Upper lobe of left lung (tissue), 6 donors: Measurements from ENCODE around the gene SIM2. TPM values are rescaled to one million over a fixed set of nuclear protein-coding genes. Genes with fewer than 3 reads are reported as not detected.

Experiments used
- ATAC-seq, 2 donors: fragments of 200-7000 bp; cut with Tn5 transposase; one replicate each; pipeline ENCODE4 v1.9.1; 2022; ENCODE audit warnings: mild to moderate bottlenecking in 2 of 2, moderate library complexity in 2 of 2; ENCODE audit not compliant: low FRiP score in 2 of 2
- DNase-seq, 2 donors: peaks; one replicate each; pipeline ENCODE4 v3.0.0-alpha.2; 2019 to 2020
- H3K27ac ChIP-seq, 4 donors: fragments of 200-600 bp; sonication (generic); one replicate each; pipeline ENCODE4 v1.5.1; 2016 to 2019
- H3K27me3 ChIP-seq, 4 donors: fragments of 200-600 bp; sonication (generic); one replicate each; pipeline ENCODE4 v1.5.1; 2017 to 2019
- H3K36me3 ChIP-seq, 4 donors: fragments of 200-600 bp; sonication (generic); one replicate each; pipeline ENCODE4 v1.5.1; 2016 to 2019
- H3K4me1 ChIP-seq, 4 donors: fragments of 200-600 bp; sonication (generic); one replicate each; pipeline ENCODE4 v1.5.1; 2018 to 2019
- H3K4me3 ChIP-seq, 4 donors: fragments of 200-600 bp; sonication (generic); one replicate each; pipeline ENCODE4 v1.5.1; 2017 to 2019; ENCODE audit warnings: mild to moderate bottlenecking in 2 of 4, moderate library complexity in 1 of 4
- H3K9me3 ChIP-seq, 4 donors: fragments of 200-600 bp; sonication (generic); one replicate each; pipeline ENCODE4 v1.5.1; 2018 to 2019
- EP300 ChIP-seq, 4 donors: sonication (generic); formaldehyde crosslinking; IDR thresholded peaks; one replicate each; pipeline ENCODE4 v1.5.1; 2017; ENCODE audit warnings: antibody characterized with exemption in 4 of 4, control low read depth in 2 of 4
- POLR2A ChIP-seq, 4 donors: fragments of 450-650 bp; IDR thresholded peaks; one replicate each; pipeline ENCODE4 v1.5.1; 2016 to 2017; ENCODE audit warnings: antibody characterized with exemption in 4 of 4, mild to moderate bottlenecking in 2 of 4
- POLR2AphosphoS5 ChIP-seq, 2 donors: sonication (generic); formaldehyde crosslinking; IDR thresholded peaks; one replicate each; pipeline ENCODE4 v1.5.1; 2017; ENCODE audit warnings: antibody characterized with exemption in 2 of 2
- WGBS, 2 donors: methylation state at CpG; one replicate each; pipeline ENCODE4 v1.1.5; 2017 to 2018; 5-methylcytosine and 5-hydroxymethylcytosine counted together
- total RNA-seq, 6 donors: library from RNA; depleted of rRNA in 4 of 6; stranded (reverse); fragments of >200 nt in 4 of 6; gene quantifications; one replicate each; pipeline versions ENCODE4 v1.1.0 to v1.2.1, GENCODE V29; 2016 to 2021
- TF ChIP-seq, protein P1 (sequence below), 6 experiments: fragments of 450-650 bp in 4 of 6; fragments of 200-600 bp in 2 of 6; sonication (generic) in 2 of 6; IDR thresholded peaks; one replicate each; pipeline ENCODE4 v1.5.1; 2016 to 2019; ENCODE audit warnings: antibody characterized with exemption in 6 of 6
- donor health status: DM: no; HTN: no; CAD: no; lungs with moderate emphysema.
- donor health status: DM: no; HTN: yes; CAD: no; lungs with severe emphysema.

The SIM2 gene
- total RNA-seq, 6 donors from 2014 or later = 0.10 to 1.6 (median 0.50) TPM; not detected in 2

DNA sequence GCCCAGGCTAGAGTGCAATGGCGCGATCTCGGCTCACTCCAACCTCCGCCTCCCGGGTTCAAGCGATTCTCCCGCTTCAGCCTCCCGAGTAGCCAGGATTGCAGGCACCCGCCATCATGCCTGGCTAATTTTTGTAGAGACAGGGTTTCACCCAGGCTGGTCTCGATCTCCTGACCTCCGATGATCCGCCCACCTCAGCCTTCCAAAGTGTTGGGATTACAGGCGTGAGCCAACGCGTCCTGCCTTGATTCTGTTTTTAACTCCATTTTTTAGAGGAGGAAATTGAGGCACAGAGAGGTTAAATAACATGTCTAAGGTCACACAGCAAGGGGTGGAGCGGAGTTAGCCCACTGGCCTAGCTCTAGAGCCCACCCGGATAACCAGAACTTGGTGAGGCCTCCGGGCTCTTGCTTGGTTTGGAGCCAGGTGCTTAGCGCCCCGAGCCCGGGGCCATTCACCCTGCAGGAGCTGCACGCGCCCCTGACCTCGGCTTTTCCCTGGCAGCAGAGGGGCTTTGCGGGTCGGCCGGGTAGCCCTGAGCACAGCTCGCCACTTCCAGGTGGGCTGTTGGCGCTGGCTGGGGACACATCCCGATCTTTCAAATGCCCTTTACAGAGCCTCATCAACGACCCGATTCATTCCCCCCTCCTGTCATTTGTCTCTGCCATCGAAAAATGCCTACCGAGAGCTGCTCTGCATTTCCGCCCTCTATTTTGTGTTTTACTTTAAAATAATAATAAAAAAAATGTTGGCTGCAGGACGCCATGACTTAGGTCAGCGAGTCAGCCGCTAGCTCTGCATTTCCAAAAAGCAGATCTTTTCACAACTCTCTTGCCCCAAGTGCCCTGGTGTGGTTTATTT, 11.2 kb downstream of the SIM2 start:
- DNase-seq = peak; percentile 7 to 57
- Histone ChIP-seq H3K9me3 (no peaks in the 10 kb centered on the region), H3K27me3 (peaks cover 3 to 85% (median 35%) of the 10 kb centered on the region in 4 donors), H3K27ac (no peak overlapping the region), H3K4me3 (no peak overlapping the region), H3K4me1 (peaks cover 27 to 52% (median 30%) of the 10 kb centered on the region in 4 donors), H3K36me3 (no peaks in the 10 kb centered on the region)
- WGBS, 2 donors = 9 to 12% methylated on average over 33 to 38 of the region's 38 CpGs
- no peak for TF ChIP-seq POLR2A (IDR thresholded peaks at IDR 0.05)
- no peak for TF ChIP-seq POLR2AphosphoS5 (IDR thresholded peaks at IDR 0.05)
- no peak for TF ChIP-seq EP300 (IDR thresholded peaks at IDR 0.05)
- TF ChIP-seq, protein P1, sequence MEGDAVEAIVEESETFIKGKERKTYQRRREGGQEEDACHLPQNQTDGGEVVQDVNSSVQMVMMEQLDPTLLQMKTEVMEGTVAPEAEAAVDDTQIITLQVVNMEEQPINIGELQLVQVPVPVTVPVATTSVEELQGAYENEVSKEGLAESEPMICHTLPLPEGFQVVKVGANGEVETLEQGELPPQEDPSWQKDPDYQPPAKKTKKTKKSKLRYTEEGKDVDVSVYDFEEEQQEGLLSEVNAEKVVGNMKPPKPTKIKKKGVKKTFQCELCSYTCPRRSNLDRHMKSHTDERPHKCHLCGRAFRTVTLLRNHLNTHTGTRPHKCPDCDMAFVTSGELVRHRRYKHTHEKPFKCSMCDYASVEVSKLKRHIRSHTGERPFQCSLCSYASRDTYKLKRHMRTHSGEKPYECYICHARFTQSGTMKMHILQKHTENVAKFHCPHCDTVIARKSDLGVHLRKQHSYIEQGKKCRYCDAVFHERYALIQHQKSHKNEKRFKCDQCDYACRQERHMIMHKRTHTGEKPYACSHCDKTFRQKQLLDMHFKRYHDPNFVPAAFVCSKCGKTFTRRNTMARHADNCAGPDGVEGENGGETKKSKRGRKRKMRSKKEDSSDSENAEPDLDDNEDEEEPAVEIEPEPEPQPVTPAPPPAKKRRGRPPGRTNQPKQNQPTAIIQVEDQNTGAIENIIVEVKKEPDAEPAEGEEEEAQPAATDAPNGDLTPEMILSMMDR (IDR thresholded peaks at IDR 0.05) = no peak
- no peak for ATAC-seq

DNA sequence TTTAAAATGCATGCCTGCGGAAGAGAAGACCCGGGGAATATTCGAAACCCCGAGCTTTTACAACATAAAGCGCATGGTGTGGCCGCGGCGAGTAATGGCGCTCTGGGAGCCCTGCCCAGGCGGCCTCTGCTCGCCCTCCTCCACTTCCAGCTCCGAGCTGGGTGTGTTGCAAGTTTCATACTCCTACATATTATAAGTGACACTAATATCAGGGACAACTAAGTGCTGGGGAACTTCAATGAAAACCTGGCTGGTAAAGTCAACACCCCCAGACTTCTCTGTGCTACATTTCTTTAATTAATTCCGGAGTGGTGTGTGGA, 11.8 kb downstream of the SIM2 start:
- 6 to 14% methylated on average over 13 of the region's 13 CpGs for WGBS, 2 donors
- no peak overlapping the region for H3K4me3 ChIP-seq
- DNase-seq = no peak
- ATAC-seq = peak in 1 of 2 donors; percentile 38
- peaks cover 3 to 81% (median 32%) of the 10 kb centered on the region in 4 donors for H3K27me3 ChIP-seq
- no peaks in the 10 kb centered on the region for H3K36me3 ChIP-seq
- TF ChIP-seq POLR2AphosphoS5 (IDR thresholded peaks at IDR 0.05) (no peak), EP300 (IDR thresholded peaks at IDR 0.05) (no peak), POLR2A (IDR thresholded peaks at IDR 0.05) (no peak)
- TF ChIP-seq, protein P1 (IDR thresholded peaks at IDR 0.05) = no peak
- H3K27ac ChIP-seq = no peak overlapping the region
- H3K4me1 ChIP-seq = peaks cover 22 to 46% (median 26%) of the 10 kb centered on the region in 4 donors
- H3K9me3 ChIP-seq = no peaks in the 10 kb centered on the region

DNA sequence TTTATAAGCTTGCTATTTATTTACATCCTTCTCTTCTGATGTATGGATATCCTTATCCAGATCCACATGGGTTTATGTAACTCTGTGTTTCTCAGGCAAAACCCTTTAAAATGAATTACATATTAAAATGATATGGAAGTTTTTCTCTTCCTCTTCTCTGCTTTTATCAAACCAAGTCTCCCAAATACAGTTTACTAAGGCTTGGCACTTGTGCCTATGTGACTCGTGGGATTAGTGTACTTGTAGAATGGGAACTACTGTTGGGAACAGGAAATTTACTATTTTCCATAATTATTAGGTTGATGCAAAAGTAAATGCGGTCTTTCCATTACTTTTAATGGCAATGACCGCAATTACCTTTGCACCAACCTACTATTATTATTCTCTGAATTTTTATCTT, 14.8 kb downstream of the SIM2 start:
- TF ChIP-seq EP300 (IDR thresholded peaks at IDR 0.05) (no peak), POLR2A (IDR thresholded peaks at IDR 0.05) (no peak), POLR2AphosphoS5 (IDR thresholded peaks at IDR 0.05) (no peak)
- TF ChIP-seq, protein P1 (IDR thresholded peaks at IDR 0.05) = no peak
- no peak overlapping the region for H3K27ac ChIP-seq
- DNase-seq = no peak
- no peak overlapping the region for H3K4me3 ChIP-seq
- H3K36me3 ChIP-seq = no peaks in the 10 kb centered on the region
- peaks cover 0 to 51% (median 15%) of the 10 kb centered on the region in 4 donors for H3K27me3 ChIP-seq
- WGBS, 2 donors = 61 to 79% methylated on average over 3 of the region's 3 CpGs
- no peaks in the 10 kb centered on the region for H3K9me3 ChIP-seq
- peaks cover 7 to 17% (median 12%) of the 10 kb centered on the region in 4 donors for H3K4me1 ChIP-seq
- no peak for ATAC-seq

DNA sequence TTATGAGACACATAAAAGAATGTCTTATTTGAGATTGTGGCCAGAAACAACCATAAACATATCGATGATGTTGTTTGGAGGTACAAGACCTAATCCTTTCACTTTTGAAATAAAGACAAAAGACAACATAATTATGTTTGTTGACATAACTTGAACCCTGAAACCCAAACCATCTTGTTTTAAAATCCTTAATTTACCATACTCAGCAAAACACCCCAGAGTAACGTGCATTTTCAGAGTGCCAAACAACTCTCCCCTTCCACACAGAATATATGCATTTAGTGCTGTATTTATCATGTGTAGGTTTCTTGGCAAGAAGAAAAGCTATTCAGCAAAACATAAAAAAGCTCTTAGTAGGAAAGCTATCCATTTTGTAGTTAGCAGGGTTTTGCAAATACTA, 17.5 kb downstream of the SIM2 start:
- ATAC-seq (no peak), DNase-seq (no peak)
- WGBS, 2 donors = 80 to 85% methylated on average over 2 of the region's 2 CpGs
- no peaks in the 10 kb centered on the region for H3K36me3 ChIP-seq
- H3K4me3 ChIP-seq = no peak overlapping the region
- H3K27me3 ChIP-seq = peaks cover 0 to 24% (median 0%) of the 10 kb centered on the region in 4 donors
- H3K4me1 ChIP-seq = no peaks in the 10 kb centered on the region
- no peaks in the 10 kb centered on the region for H3K9me3 ChIP-seq
- TF ChIP-seq, protein P1 (IDR thresholded peaks at IDR 0.05) = no peak
- H3K27ac ChIP-seq = no peak overlapping the region

DNA sequence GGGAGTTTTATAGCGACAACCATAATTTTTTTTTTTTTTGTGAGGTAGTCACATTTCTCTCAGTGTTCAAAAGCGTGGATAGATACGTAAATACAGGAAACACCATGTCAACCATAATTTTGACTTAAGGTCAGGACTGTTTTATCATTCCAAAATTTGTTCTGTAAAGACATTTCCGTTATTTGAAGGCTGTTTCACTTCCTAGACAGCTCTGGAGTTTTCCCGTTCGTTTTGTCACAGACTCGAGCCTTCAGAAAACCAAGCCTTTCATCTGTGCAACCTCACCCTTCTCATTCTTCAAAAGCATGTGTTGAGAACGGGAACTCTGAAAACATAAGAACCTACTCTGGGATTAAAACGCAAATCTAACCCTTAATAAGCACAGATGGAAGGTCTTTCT, 17.9 kb downstream of the SIM2 start:
- Histone ChIP-seq H3K36me3 (no peaks in the 10 kb centered on the region), H3K27me3 (peaks cover 0 to 22% (median 0%) of the 10 kb centered on the region in 4 donors), H3K9me3 (no peaks in the 10 kb centered on the region), H3K27ac (no peak overlapping the region), H3K4me1 (no peaks in the 10 kb centered on the region), H3K4me3 (no peak overlapping the region)
- ATAC-seq = no peak
- no peak for DNase-seq
- TF ChIP-seq EP300 (IDR thresholded peaks at IDR 0.05) (no peak), POLR2A (IDR thresholded peaks at IDR 0.05) (no peak), POLR2AphosphoS5 (IDR thresholded peaks at IDR 0.05) (no peak)
- TF ChIP-seq, protein P1 (IDR thresholded peaks at IDR 0.05) = no peak
- 46 to 47% methylated on average over 9 of the region's 9 CpGs for WGBS, 2 donors
